Hepatocyte (in vitro differentiated cells): ENCODE measurements around the gene RCAN2. TPM values are rescaled to one million over a fixed set of nuclear protein-coding genes. Genes with fewer than 3 reads are reported as not detected.

Experiments used
- DNase-seq: peaks from one replicate; pipeline ENCODE4 v3.0.0-alpha.2; 2016; ENCODE audit warnings: low spot score
- H2AFZ ChIP-seq: fragments of 200-600 bp; sonication (generic); 2 replicates; pipeline ENCODE4 v1.6.0; 2016; ENCODE audit warnings: antibody characterized with exemption, mild to moderate bottlenecking
- H3K27ac ChIP-seq: fragments of 200-600 bp; sonication (generic); 2 replicates; pipeline ENCODE4 v1.5.1; 2016; ENCODE audit warnings: mild to moderate bottlenecking
- H3K27me3 ChIP-seq: fragments of 200-600 bp; sonication (generic); 2 replicates; pipeline ENCODE4 v1.6.1; 2016
- H3K36me3 ChIP-seq: fragments of 200-600 bp; sonication (generic); replicated peaks from 2 replicates; pipeline ENCODE4 v1.5.1; 2016; ENCODE audit warnings: low read depth; ENCODE audit not compliant: insufficient read depth
- H3K4me1 ChIP-seq: fragments of 200-600 bp; sonication (generic); 2 replicates; pipeline ENCODE4 v1.5.1; 2016; ENCODE audit warnings: mild to moderate bottlenecking, moderate library complexity; ENCODE audit not compliant: insufficient read depth
- H3K4me2 ChIP-seq: fragments of 200-600 bp; sonication (generic); 2 replicates; pipeline ENCODE4 v1.6.0; 2016
- H3K4me3 ChIP-seq: fragments of 200-600 bp; sonication (generic); 2 replicates; pipeline ENCODE4 v1.5.1; 2016; ENCODE audit warnings: mild to moderate bottlenecking
- H3K79me2 ChIP-seq: fragments of 200-600 bp; sonication (generic); 2 replicates; pipeline ENCODE4 v1.6.0; 2017; ENCODE audit warnings: mild to moderate bottlenecking
- H3K9me2 ChIP-seq: fragments of 200-600 bp; sonication (generic); replicated peaks from 2 replicates; pipeline ENCODE4 v1.6.0; 2017; ENCODE audit warnings: mild to moderate bottlenecking; ENCODE audit not compliant: insufficient read depth
- H3K9me3 ChIP-seq: fragments of 200-600 bp; sonication (generic); 2 replicates; pipeline ENCODE4 v1.5.1; 2016; ENCODE audit warnings: low read depth, mild to moderate bottlenecking
- H4K20me1 ChIP-seq: fragments of 200-600 bp; sonication (generic); 2 replicates; pipeline ENCODE4 v1.6.0; 2016; ENCODE audit warnings: mild to moderate bottlenecking; ENCODE audit not compliant: insufficient read depth, poor library complexity, severe bottlenecking
- EZH2 ChIP-seq: fragments of 200-600 bp; sonication (generic); IDR thresholded peaks from 2 replicates; pipeline ENCODE4 v1.6.1; 2016; ENCODE audit warnings: antibody characterized with exemption, mild to moderate bottlenecking, borderline replicate concordance
- EZH2phosphoT487 ChIP-seq: fragments of 200-600 bp; sonication (generic); IDR thresholded peaks from one replicate; pipeline ENCODE4 v1.6.1; 2018; ENCODE audit warnings: antibody characterized with exemption, mild to moderate bottlenecking, low read depth, moderate library complexity; ENCODE audit not compliant: unreplicated experiment, severe bottlenecking
- WGBS: methylation state at CpG from one replicate; pipeline ENCODE4 v1.1.6; 2016; ENCODE audit warnings: low lambda C conversion rate; ENCODE audit errors: missing lambda C conversion rate; 5-methylcytosine and 5-hydroxymethylcytosine counted together
- polyA plus RNA-seq: library from polyadenylated mRNA; unstranded; fragments of >200 nt; fragmentation: Nextera tagmentation; extraction: Ambion mirVana; gene quantifications from 2 replicates; pipeline ENCODE4 v1.2.1, GENCODE V29; 2016
- total RNA-seq: library from RNA; depleted of rRNA; stranded (reverse); fragments of >200 nt; gene quantifications from 2 replicates; pipeline ENCODE4 v1.2.3, GENCODE V29; 2014
- TF ChIP-seq, protein P1 (sequence below): fragments of 200-600 bp; sonication (generic); IDR thresholded peaks from 2 replicates; pipeline ENCODE4 v1.5.1; 2016; ENCODE audit warnings: antibody characterized with exemption, mild to moderate bottlenecking; ENCODE audit not compliant: poor library complexity

RCAN2 gene
- total and polyA plus RNA-seq, 2 experiments from 2014 or later: 5.0 to 6.6 TPM

GRCh38 chr6:46380152-46380807 lies 111.0 kb downstream of the RCAN2 start:
- Histone ChIP-seq H3K4me3 (no peak overlapping the region), H2AFZ (no peak overlapping the region), H3K36me3 (no peaks in the 10 kb centered on the region), H3K9me3 (no peaks in the 10 kb centered on the region), H3K4me1 (peaks cover 8% of the 10 kb centered on the region), H4K20me1 (no peaks in the 10 kb centered on the region), H3K9me2 (no peaks in the 10 kb centered on the region), H3K27me3 (no peaks in the 10 kb centered on the region), H3K27ac (no peak overlapping the region), H3K4me2 (no peak overlapping the region), H3K79me2 (no peaks in the 10 kb centered on the region)
- no peak for DNase-seq
- TF ChIP-seq EZH2phosphoT487 (no peak), EZH2 (no peak)
- TF ChIP-seq, protein P1, sequence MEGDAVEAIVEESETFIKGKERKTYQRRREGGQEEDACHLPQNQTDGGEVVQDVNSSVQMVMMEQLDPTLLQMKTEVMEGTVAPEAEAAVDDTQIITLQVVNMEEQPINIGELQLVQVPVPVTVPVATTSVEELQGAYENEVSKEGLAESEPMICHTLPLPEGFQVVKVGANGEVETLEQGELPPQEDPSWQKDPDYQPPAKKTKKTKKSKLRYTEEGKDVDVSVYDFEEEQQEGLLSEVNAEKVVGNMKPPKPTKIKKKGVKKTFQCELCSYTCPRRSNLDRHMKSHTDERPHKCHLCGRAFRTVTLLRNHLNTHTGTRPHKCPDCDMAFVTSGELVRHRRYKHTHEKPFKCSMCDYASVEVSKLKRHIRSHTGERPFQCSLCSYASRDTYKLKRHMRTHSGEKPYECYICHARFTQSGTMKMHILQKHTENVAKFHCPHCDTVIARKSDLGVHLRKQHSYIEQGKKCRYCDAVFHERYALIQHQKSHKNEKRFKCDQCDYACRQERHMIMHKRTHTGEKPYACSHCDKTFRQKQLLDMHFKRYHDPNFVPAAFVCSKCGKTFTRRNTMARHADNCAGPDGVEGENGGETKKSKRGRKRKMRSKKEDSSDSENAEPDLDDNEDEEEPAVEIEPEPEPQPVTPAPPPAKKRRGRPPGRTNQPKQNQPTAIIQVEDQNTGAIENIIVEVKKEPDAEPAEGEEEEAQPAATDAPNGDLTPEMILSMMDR: no peak

DNA sequence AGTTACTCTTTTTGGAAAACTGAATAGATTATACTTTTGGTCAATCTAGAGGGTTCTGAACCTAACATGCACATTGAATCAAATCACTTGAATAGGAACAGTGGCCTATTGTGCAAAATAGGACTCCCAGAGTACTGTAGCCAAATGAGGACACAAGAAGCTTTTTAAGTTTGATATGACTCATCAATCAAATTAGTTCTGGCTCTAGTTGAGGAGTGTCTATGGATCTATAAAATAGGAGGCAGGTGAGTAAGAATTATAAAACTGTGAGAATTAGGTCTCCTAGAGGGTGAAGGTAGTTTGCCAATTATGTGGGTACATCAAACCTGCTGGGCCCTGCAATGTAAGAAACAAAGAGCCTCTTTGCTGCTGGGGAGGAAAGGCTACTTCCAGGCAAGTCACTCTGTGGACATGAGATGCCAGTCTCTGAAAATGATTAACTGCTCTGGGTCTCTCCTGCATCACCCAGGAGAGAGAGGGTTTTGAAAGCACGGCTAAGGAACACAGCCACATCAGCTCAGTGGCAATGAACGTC lies 112.3 kb downstream of the RCAN2 start:
- no peak overlapping the region for H3K27ac ChIP-seq
- 53% methylated on average over 2 of the region's 2 CpGs for WGBS
- H3K9me3 ChIP-seq: no peaks in the 10 kb centered on the region
- DNase-seq: no peak
- no peak overlapping the region for H3K4me2 ChIP-seq
- TF ChIP-seq, protein P1: no peak
- TF ChIP-seq EZH2phosphoT487 (no peak), EZH2 (no peak)
- no peak overlapping the region for H3K4me3 ChIP-seq
- H3K79me2 ChIP-seq: no peaks in the 10 kb centered on the region
- no peaks in the 10 kb centered on the region for H3K36me3 ChIP-seq
- H3K27me3 ChIP-seq: no peaks in the 10 kb centered on the region
- no peaks in the 10 kb centered on the region for H3K9me2 ChIP-seq
- H3K4me1 ChIP-seq: peaks cover 8% of the 10 kb centered on the region
- H2AFZ ChIP-seq: no peak overlapping the region
- H4K20me1 ChIP-seq: no peaks in the 10 kb centered on the region

DNA sequence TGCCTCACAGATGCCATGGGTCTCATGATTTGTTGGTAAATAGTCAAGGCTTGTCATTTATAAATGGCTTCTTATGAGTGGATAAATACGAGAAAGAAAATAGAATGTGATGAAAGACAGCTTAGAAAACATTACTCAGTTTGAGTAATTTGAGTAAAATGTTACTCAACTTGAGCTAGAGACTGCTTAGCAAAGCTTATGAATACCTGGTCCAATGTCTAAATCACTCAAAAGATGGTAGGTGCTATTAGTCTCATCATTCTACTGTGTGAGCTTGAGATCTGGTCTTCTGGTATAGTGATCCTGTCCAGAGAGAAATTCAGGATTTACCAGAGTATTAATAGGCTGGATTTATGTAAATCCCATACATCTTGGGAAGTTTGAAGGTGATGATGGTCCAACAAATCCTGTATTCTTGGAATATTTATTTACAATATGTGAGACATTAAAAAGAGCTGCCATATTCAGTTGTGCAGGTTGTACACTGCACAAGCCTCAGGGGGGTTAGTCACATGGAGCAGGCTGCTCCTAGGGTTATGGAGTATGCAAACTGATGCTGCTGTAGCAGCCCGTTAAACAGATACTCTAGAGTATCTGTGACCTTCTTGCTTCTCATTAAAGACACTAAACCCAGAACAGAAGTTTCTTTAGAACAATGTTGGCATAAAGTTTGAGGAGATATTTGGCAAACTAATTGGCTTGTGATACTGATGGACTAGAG lies 112.9 kb downstream of the RCAN2 start:
- no peaks in the 10 kb centered on the region for H4K20me1 ChIP-seq
- 89% methylated on average over 2 of the region's 2 CpGs for WGBS
- no peaks in the 10 kb centered on the region for H3K9me3 ChIP-seq
- H3K4me1 ChIP-seq: peaks cover 8% of the 10 kb centered on the region
- no peak overlapping the region for H2AFZ ChIP-seq
- H3K9me2 ChIP-seq: no peaks in the 10 kb centered on the region
- H3K36me3 ChIP-seq: no peaks in the 10 kb centered on the region
- no peak overlapping the region for H3K4me2 ChIP-seq
- H3K4me3 ChIP-seq: no peak overlapping the region
- no peaks in the 10 kb centered on the region for H3K79me2 ChIP-seq
- TF ChIP-seq EZH2 (no peak), EZH2phosphoT487 (no peak)
- TF ChIP-seq, protein P1: no peak
- H3K27ac ChIP-seq: no peak overlapping the region
- H3K27me3 ChIP-seq: no peaks in the 10 kb centered on the region
- DNase-seq: no peak
